GM23248 (cell line): ENCODE data around the gene MAP7D3. TPM values are rescaled to one million over a fixed set of nuclear protein-coding genes. Genes with fewer than 3 reads are reported as not detected.

Source experiments
- DNase-seq: peaks from one replicate; pipeline ENCODE4 v3.0.0-alpha.2; 2015
- H2AFZ ChIP-seq: fragments of 200-600 bp; sonication (generic); 2 replicates; pipeline ENCODE4 v1.6.1; 2016; ENCODE audit warnings: antibody characterized with exemption
- H3F3A ChIP-seq: fragments of 200-600 bp; sonication (generic); 2 replicates; pipeline ENCODE4 v1.6.1; 2016; ENCODE audit warnings: mild to moderate bottlenecking, antibody characterized with exemption, mixed run types; ENCODE audit not compliant: insufficient read depth
- H3K27ac ChIP-seq: fragments of 200-600 bp; sonication (generic); 2 replicates; pipeline ENCODE4 v1.5.1; 2016; ENCODE audit warnings: mild to moderate bottlenecking
- H3K27me3 ChIP-seq: fragments of 200-600 bp; sonication (generic); replicated peaks from 2 replicates; pipeline ENCODE4 v1.6.1; 2016; ENCODE audit warnings: mild to moderate bottlenecking; ENCODE audit not compliant: insufficient read depth
- H3K36me3 ChIP-seq: fragments of 200-600 bp; sonication (generic); 2 replicates; pipeline ENCODE4 v1.6.1; 2016; ENCODE audit warnings: low read depth, mild to moderate bottlenecking
- H3K4me1 ChIP-seq: fragments of 200-600 bp; sonication (generic); 2 replicates; pipeline ENCODE4 v1.6.1; 2016; ENCODE audit warnings: mild to moderate bottlenecking; ENCODE audit not compliant: insufficient read depth
- H3K4me2 ChIP-seq: fragments of 200-600 bp; sonication (generic); one replicate; pipeline ENCODE4 v1.6.1; 2016; ENCODE audit warnings: mild to moderate bottlenecking; ENCODE audit not compliant: unreplicated experiment
- H3K4me3 ChIP-seq: fragments of 200-600 bp; sonication (generic); 2 replicates; pipeline ENCODE4 v1.5.1; 2016; ENCODE audit warnings: mild to moderate bottlenecking
- H3K79me2 ChIP-seq: fragments of 200-600 bp; sonication (generic); 2 replicates; pipeline ENCODE4 v1.6.1; 2016; ENCODE audit warnings: mild to moderate bottlenecking; ENCODE audit not compliant: insufficient read depth
- H3K9ac ChIP-seq: fragments of 200-600 bp; sonication (generic); 2 replicates; pipeline ENCODE4 v1.6.1; 2016; ENCODE audit warnings: mild to moderate bottlenecking
- H3K9me2 ChIP-seq: fragments of 200-600 bp; sonication (generic); 2 replicates; pipeline ENCODE4 v1.6.1; 2016; ENCODE audit warnings: mixed run types, mild to moderate bottlenecking, moderate library complexity; ENCODE audit not compliant: insufficient read depth
- H3K9me3 ChIP-seq: fragments of 200-600 bp; sonication (generic); one replicate; pipeline ENCODE4 v1.6.1; 2017; ENCODE audit warnings: low read depth
- H4K20me1 ChIP-seq: fragments of 200-600 bp; sonication (generic); 2 replicates; pipeline ENCODE4 v1.6.0; 2016; ENCODE audit not compliant: insufficient read depth
- EZH2 ChIP-seq: fragments of 200-600 bp; sonication (generic); IDR thresholded peaks from 2 replicates; pipeline ENCODE4 v1.6.1; 2018; ENCODE audit warnings: antibody characterized with exemption, mild to moderate bottlenecking; ENCODE audit not compliant: insufficient read depth, poor library complexity, severe bottlenecking
- EZH2phosphoT487 ChIP-seq: fragments of 200-600 bp; sonication (generic); IDR thresholded peaks from 2 replicates; pipeline ENCODE4 v1.6.1; 2018; ENCODE audit warnings: antibody characterized with exemption, moderate library complexity, mild to moderate bottlenecking, low read depth; ENCODE audit not compliant: insufficient read depth
- WGBS, 2 experiments: methylation state at CpG; one replicate each; pipeline ENCODE4 v1.1.6; 2015 to 2017; ENCODE audit warnings: low lambda C conversion rate in 2 of 2, low coverage in 1 of 2; ENCODE audit errors: missing lambda C conversion rate in 2 of 2; 5-methylcytosine and 5-hydroxymethylcytosine counted together
- in situ Hi-C: fragments of 300-500 bp; cut with MboI; formaldehyde crosslinking; loops from 2 replicates; pipeline ENCODE4 v1.15.0; 2020
- polyA plus RNA-seq: library from polyadenylated mRNA; unstranded; fragments of >200 nt; fragmentation: Nextera tagmentation; extraction: Ambion mirVana; gene quantifications from 2 replicates; pipeline ENCODE4 v1.2.1, GENCODE V29; 2016
- total RNA-seq: library from RNA; depleted of rRNA; stranded (reverse); fragments of >200 nt; shearing (Covaris generic); gene quantifications from 2 replicates; pipeline ENCODE4 v1.2.3, GENCODE V29; 2014

The MAP7D3 gene
- total and polyA plus RNA-seq, 2 experiments from 2014 or later = 14.2 to 14.4 TPM

GRCh38 chrX:136182414-136182813, 68.8 kb downstream of the MAP7D3 start:
- Histone ChIP-seq H4K20me1 (no peaks in the 10 kb centered on the region), H3K9me3 (no peaks in the 10 kb centered on the region), H3K27ac (no peak overlapping the region), H3K4me1 (peaks cover 31% of the 10 kb centered on the region), H3K79me2 (no peaks in the 10 kb centered on the region), H3K4me3 (no peak overlapping the region), H3K4me2 (no peak overlapping the region), H2AFZ (no peak overlapping the region), H3K9me2 (no peaks in the 10 kb centered on the region), H3K9ac (no peak overlapping the region), H3K27me3 (no peaks in the 10 kb centered on the region), H3K36me3 (no peaks in the 10 kb centered on the region), H3F3A (peaks cover 9% of the 10 kb centered on the region; the same call in 1 of the 2 replicates)
- in situ Hi-C loops = no loop called here
- DNase-seq = no peak
- WGBS, 2 experiments = 42 to 52% methylated on average over 3 of the region's 3 CpGs
- TF ChIP-seq EZH2phosphoT487 (no peak), EZH2 (no peak)

- no peaks in the 10 kb centered on the region for H3K9me2 ChIP-seq
- H3K4me1 ChIP-seq = peaks cover 38% of the 10 kb centered on the region
- in situ Hi-C loops = no loop called here
- no peak overlapping the region for H3K4me2 ChIP-seq
- no peak overlapping the region for H3K4me3 ChIP-seq
- H3K27me3 ChIP-seq = no peaks in the 10 kb centered on the region
- no peaks in the 10 kb centered on the region for H3K9me3 ChIP-seq
- DNase-seq = no peak
- no peak for TF ChIP-seq EZH2
- TF ChIP-seq EZH2phosphoT487 = no peak
- WGBS, 2 experiments = 70 to 73% methylated on average over 4 of the region's 4 CpGs
- peaks cover 23% of the 10 kb centered on the region for H3F3A ChIP-seq
- no peak overlapping the region for H3K27ac ChIP-seq
- no peaks in the 10 kb centered on the region; the same call in 1 of the 2 replicates for H3K79me2 ChIP-seq
- H3K9ac ChIP-seq = no peak overlapping the region
- H2AFZ ChIP-seq = no peak overlapping the region
- H4K20me1 ChIP-seq = no peaks in the 10 kb centered on the region
- H3K36me3 ChIP-seq = no peaks in the 10 kb centered on the region
Measured at GRCh38 chrX:136179133-136179532, 72.1 kb downstream of the MAP7D3 start.

- no peaks in the 10 kb centered on the region for H3K36me3 ChIP-seq
- H3K9ac ChIP-seq = peak overlapping the region; percentile 65
- H3K9me2 ChIP-seq = no peaks in the 10 kb centered on the region
- H3K4me3 ChIP-seq = peak overlapping the region; percentile 25; the same call in 1 of the 2 replicates
- WGBS, 2 experiments = 0 to 2% methylated on average over 2 of the region's 2 CpGs
- peak overlapping the region; percentile 93 for H3K27ac ChIP-seq
- H3F3A ChIP-seq = peaks cover 23% of the 10 kb centered on the region
- no peak for TF ChIP-seq EZH2
- no peak for TF ChIP-seq EZH2phosphoT487
- no peaks in the 10 kb centered on the region for H4K20me1 ChIP-seq
- H3K9me3 ChIP-seq = no peaks in the 10 kb centered on the region
- peak overlapping the region; percentile 35 for H3K4me2 ChIP-seq
- DNase-seq = peak; percentile 82
- no peaks in the 10 kb centered on the region for H3K27me3 ChIP-seq
- H3K4me1 ChIP-seq = peaks cover 30% of the 10 kb centered on the region
- no peaks in the 10 kb centered on the region; the same call in 1 of the 2 replicates for H3K79me2 ChIP-seq
- in situ Hi-C loops = no loop called here
- peak overlapping the region; percentile 56 for H2AFZ ChIP-seq
Measured at GRCh38 chrX:136176399-136176825, 74.8 kb downstream of the MAP7D3 start.

- DNase-seq = no peak
- Histone ChIP-seq H3K4me3 (no peak overlapping the region), H3K9me3 (no peaks in the 10 kb centered on the region), H3K27ac (no peak overlapping the region), H3K79me2 (no peaks in the 10 kb centered on the region; the same call in 1 of the 2 replicates), H3K9ac (no peak overlapping the region), H3K9me2 (no peaks in the 10 kb centered on the region), H3K36me3 (no peaks in the 10 kb centered on the region), H3K27me3 (no peaks in the 10 kb centered on the region), H4K20me1 (no peaks in the 10 kb centered on the region), H2AFZ (no peak overlapping the region), H3F3A (peaks cover 23% of the 10 kb centered on the region), H3K4me1 (peaks cover 45% of the 10 kb centered on the region), H3K4me2 (peak overlapping the region; percentile 57)
- TF ChIP-seq EZH2 (no peak), EZH2phosphoT487 (no peak)
- in situ Hi-C loops = no loop called here
- 4 to 8% methylated on average over 1 of the region's 1 CpG for WGBS, 2 experiments
Measured at GRCh38 chrX:136171420-136171819, 79.8 kb downstream of the MAP7D3 start.
